ENCODE data around the gene CEMIP. TPM values are rescaled to one million over a fixed set of nuclear protein-coding genes. Genes with fewer than 3 reads are reported as not detected.

CEMIP gene
- total RNA-seq, 1 donor from 2014 or later, result 0.77 TPM

GRCh38 chr15:80766275-80766674, 12.9 kb upstream of the CEMIP start:
- H3K27me3 Mint-ChIP-seq, result no peaks in the 10 kb centered on the region
- no peak overlapping the region for H3K27ac Mint-ChIP-seq
- no peak overlapping the region for H3K4me3 Mint-ChIP-seq (ENCODE audit: low read depth)
- TF ChIP-seq CTCF (IDR thresholded peaks at IDR 0.05; ENCODE audit: unreplicated experiment), result no peak
- H3K4me1 Mint-ChIP-seq (ENCODE audit: low read depth), result peaks cover 8% of the 10 kb centered on the region
- H3K9me3 Mint-ChIP-seq (ENCODE audit: low read depth), result no peaks in the 10 kb centered on the region
- DNase-seq (ENCODE audit: low spot score, unreplicated experiment), result no peak
- H3K36me3 Mint-ChIP-seq (ENCODE audit: insufficient read depth), result no peaks in the 10 kb centered on the region

- no peak for DNase-seq (ENCODE audit: low spot score, unreplicated experiment)
- Mint-ChIP-seq H3K27ac (no peak overlapping the region), H3K27me3 (peaks cover 2% of the 10 kb centered on the region), H3K36me3 (ENCODE audit: insufficient read depth) (no peaks in the 10 kb centered on the region), H3K4me3 (ENCODE audit: low read depth) (no peak overlapping the region), H3K4me1 (ENCODE audit: low read depth) (peaks cover 8% of the 10 kb centered on the region), H3K9me3 (ENCODE audit: low read depth) (no peaks in the 10 kb centered on the region)
- no peak for TF ChIP-seq CTCF (IDR thresholded peaks at IDR 0.05; ENCODE audit: unreplicated experiment)
Measured at GRCh38 chr15:80768158-80768557, 11.0 kb upstream of the CEMIP start.

GRCh38 chr15:80769153-80769828, 9.9 kb upstream of the CEMIP start:
- H3K36me3 Mint-ChIP-seq (ENCODE audit: insufficient read depth), result no peaks in the 10 kb centered on the region
- DNase-seq (ENCODE audit: low spot score, unreplicated experiment), result no peak
- peaks cover 3% of the 10 kb centered on the region for H3K27me3 Mint-ChIP-seq
- peaks cover 4% of the 10 kb centered on the region for H3K4me1 Mint-ChIP-seq (ENCODE audit: low read depth)
- TF ChIP-seq CTCF (IDR thresholded peaks at IDR 0.05; ENCODE audit: unreplicated experiment), result no peak
- H3K4me3 Mint-ChIP-seq (ENCODE audit: low read depth), result no peak overlapping the region
- no peaks in the 10 kb centered on the region for H3K9me3 Mint-ChIP-seq (ENCODE audit: low read depth)
- H3K27ac Mint-ChIP-seq, result no peak overlapping the region

- TF ChIP-seq CTCF (IDR thresholded peaks at IDR 0.05; ENCODE audit: unreplicated experiment), result no peak
- H3K36me3 Mint-ChIP-seq (ENCODE audit: insufficient read depth), result no peaks in the 10 kb centered on the region
- H3K27ac Mint-ChIP-seq, result no peak overlapping the region
- H3K27me3 Mint-ChIP-seq, result peaks cover 3% of the 10 kb centered on the region
- no peak for DNase-seq (ENCODE audit: low spot score, unreplicated experiment)
- no peaks in the 10 kb centered on the region for H3K9me3 Mint-ChIP-seq (ENCODE audit: low read depth)
- H3K4me3 Mint-ChIP-seq (ENCODE audit: low read depth), result no peak overlapping the region
- peaks cover 4% of the 10 kb centered on the region for H3K4me1 Mint-ChIP-seq (ENCODE audit: low read depth)
Measured at GRCh38 chr15:80769829-80770705, 9.1 kb upstream of the CEMIP start.

- Mint-ChIP-seq H3K4me3 (ENCODE audit: low read depth) (no peak overlapping the region), H3K9me3 (ENCODE audit: low read depth) (no peaks in the 10 kb centered on the region), H3K4me1 (ENCODE audit: low read depth) (peaks cover 4% of the 10 kb centered on the region), H3K27me3 (peaks cover 18% of the 10 kb centered on the region), H3K27ac (no peak overlapping the region), H3K36me3 (ENCODE audit: insufficient read depth) (no peaks in the 10 kb centered on the region)
- no peak for TF ChIP-seq CTCF (IDR thresholded peaks at IDR 0.05; ENCODE audit: unreplicated experiment)
- DNase-seq (ENCODE audit: low spot score, unreplicated experiment), result no peak
Measured at GRCh38 chr15:80773122-80773551, 6.0 kb upstream of the CEMIP start.

All from progenitor cell of endocrine pancreas (in vitro differentiated cells).